Left cardiac atrium (tissue), 4 donors: Measurements from ENCODE around the gene MAGI2. TPM values are rescaled to one million over a fixed set of nuclear protein-coding genes. Genes with fewer than 3 reads are reported as not detected.

Experiments used
- ATAC-seq, 2 donors: fragments of 200-7000 bp; cut with Tn5 transposase; one replicate each; pipeline ENCODE4 v1.9.1; 2020; ENCODE audit warnings: mild to moderate bottlenecking in 2 of 2, moderate library complexity in 2 of 2
- DNase-seq: peaks from one replicate; pipeline ENCODE4 v3.0.0-alpha.2; 2020
- intact Hi-C, 2 donors: fragments of 100-400 bp; cut with DNase I; formaldehyde crosslinking; loops; one replicate each; pipeline versions ENCODE4 v1.14.1 to v1.15.1; 2022 to 2023
- total RNA-seq, 2 donors: library from RNA; stranded (reverse); fragmentation: NEBNext Ultra II Directional; extraction: Animal tissue kit (Norgen Biotek cat#: 25700); gene quantifications; one replicate each; pipeline ENCODE4 v1.2.1, GENCODE V29; 2021
- donor health status: DM: no; HTN: yes; CAD: no.
- donor health status: DM: no; HTN: yes; CAD: no; lungs with severe emphysema.
- donor health status: DM: yes; HTN: yes; CAD: no.
- donor health status: Dilated cardiomyopathy.

The MAGI2 gene
- total RNA-seq, 2 donors from 2014 or later, result 7.2 to 8.7 TPM

DNA sequence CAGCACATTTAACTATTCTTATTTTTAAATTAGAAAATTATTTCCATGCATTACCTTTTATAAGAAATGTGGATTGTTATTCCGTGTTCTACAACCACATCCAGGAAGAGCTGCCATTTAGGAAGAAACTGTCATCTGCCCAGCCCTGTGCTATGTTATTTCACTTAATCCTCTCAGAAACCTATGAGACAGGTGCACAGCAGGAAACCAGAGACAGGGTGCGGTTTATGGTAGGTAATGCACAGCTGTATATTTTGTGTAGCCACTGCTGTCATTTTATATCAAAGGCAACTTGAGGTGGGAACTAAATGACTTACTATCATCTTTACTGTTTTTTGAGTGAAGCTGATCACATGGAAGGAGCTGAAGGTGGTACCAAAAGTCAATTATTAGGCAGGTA lies 232.3 kb downstream of the MAGI2 start:
- intact Hi-C loops, result no loop called here
- ATAC-seq (no peak), DNase-seq (no peak)

DNA sequence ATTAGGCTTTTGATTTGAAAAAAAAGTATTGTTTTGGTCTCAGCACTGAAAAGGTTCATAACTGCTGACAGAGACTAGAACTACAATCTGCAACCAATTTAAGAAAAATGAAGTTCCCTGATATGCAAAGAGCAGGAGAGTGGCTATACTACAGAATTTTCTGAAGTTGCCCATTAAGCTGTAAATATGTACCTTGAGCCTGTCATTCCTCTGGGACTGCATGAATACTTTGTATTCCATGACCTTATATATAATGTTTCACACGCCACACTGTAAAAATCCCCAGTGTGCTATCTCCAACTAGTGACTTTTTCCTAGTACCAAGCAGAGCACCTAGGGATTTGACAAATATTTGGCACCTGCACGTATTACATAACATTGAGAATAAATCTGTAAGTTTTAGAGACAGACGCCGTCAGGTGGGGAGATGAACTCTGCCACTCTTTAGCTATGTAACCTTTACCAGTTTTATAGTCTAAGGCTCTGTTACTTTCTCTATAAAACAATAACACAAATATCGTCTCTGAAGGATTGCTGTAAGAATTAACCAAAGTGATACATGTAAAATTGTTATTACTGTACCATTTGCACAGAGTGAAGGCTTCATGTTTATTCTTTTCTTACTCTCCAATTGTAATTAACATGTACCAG lies 235.4 kb downstream of the MAGI2 start:
- intact Hi-C loops, result no loop called here

GRCh38 chr7:79217468-79217867 lies 236.0 kb downstream of the MAGI2 start:
- no peak for DNase-seq
- ATAC-seq, result no peak
- intact Hi-C loops, result no loop called here

More for the DNA sequence above, 235.4 kb downstream of the MAGI2 start:
- no peak for DNase-seq
- no peak for ATAC-seq

GRCh38 chr7:79216236-79216635 lies 237.2 kb downstream of the MAGI2 start:
- intact Hi-C loops, result no loop called here
- DNase-seq (no peak), ATAC-seq (peak; percentile 19 to 52)

DNA sequence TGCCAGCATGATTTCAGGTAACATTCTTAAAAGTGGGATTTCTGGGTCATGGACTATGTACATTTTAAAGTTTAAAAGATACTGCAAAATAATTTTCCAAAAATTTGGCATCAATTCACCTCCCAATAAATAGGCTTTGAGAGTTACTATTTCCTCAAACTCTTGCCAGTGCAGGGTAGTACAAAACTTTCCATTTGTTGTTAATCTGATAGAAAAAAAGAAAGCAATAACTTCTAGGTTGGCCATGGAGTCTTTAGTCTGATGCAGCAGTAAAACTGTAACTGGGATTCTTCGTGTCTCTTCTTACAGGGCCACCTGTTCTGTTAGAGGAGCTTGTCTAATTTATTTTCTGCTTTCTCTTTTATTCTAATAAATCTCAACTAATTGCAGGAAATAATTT lies 241.1 kb downstream of the MAGI2 start:
- ATAC-seq, result no peak
- intact Hi-C loops, result no loop called here
- no peak for DNase-seq

DNA sequence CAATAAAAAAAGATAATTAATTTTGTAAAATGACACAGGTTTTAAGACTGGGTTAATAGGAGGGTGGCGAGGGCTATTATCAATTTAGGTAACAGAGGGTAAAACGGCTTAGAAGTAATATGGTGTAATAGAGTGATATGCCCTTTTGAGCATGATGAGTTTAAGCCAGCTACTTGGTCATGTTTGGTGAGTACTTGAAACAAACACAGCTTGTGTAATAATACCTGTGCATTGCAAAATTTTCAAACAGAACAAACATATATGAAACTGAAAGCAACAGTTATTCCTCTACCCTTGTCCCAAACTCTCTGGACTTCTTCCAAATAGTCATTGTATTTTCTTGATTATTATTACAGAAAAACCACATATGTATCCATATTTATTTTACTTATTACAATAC lies 241.7 kb downstream of the MAGI2 start:
- no peak for DNase-seq
- no peak for ATAC-seq
- intact Hi-C loops, result no loop called here

DNA sequence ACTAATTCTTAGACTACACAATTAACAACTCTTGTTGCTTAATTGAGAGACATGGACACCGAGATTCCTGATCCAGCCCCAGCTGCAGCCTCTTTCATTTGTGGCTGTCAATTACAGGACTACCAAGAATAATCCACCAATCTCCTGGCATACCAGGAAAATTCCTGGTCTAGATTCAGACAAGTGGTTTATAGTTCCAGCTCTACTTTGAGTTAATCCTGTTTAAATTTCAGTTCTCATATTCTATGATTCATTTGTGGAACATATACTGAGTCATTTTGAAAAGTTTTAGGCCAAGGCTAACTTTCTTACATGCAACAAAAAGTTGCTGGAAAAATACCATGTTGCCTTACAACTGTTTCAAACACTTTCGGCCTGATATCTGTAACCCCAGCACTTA lies 253.5 kb downstream of the MAGI2 start:
- intact Hi-C loops, result no loop called here
- DNase-seq (no peak), ATAC-seq (no peak)

- ATAC-seq, result no peak
- intact Hi-C loops, result no loop called here
- no peak for DNase-seq
These were observed 254.2 kb downstream of the MAGI2 start for GRCh38 chr7:79199266-79199665.

DNA sequence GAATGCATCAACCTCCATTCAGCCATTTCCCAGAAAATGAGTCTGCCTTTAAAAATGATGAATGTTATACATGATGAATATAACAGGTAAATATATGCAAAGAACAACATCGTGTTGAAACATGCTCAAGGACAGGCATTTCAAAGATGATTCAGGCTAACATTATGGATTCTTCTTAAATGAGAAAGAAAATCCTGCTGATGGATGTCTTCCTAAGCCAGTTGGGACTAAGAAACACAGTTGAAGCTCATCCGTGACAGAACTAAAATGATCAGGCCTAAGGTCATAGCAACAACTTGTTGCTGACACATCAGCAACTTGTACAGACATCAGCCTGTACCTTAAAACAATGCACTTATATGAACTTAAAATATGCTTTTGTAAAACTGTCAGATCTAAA lies 267.9 kb downstream of the MAGI2 start:
- intact Hi-C loops, result no loop called here
- no peak for DNase-seq
- ATAC-seq, result no peak

DNA sequence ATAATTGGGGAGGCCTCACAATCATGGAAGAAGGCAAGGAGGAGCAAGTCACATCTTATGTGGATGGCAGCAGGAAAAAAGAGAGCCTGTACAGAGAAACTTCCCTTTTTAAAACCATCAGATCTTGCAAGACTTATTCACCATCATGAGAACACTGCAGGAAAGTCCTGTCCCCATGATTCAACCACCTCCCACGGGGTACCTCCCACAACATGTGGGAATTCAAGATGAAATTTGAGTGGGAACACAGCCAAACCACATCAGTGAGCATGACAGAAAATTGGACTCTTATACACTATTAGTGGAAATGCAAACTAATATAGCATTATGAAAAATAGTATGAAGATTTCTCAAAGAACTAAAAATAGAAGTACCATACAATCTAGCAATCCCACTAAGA lies 271.2 kb downstream of the MAGI2 start:
- intact Hi-C loops, result no loop called here
- no peak for DNase-seq
- ATAC-seq, result peak in 1 of 2 donors; percentile 32

DNA sequence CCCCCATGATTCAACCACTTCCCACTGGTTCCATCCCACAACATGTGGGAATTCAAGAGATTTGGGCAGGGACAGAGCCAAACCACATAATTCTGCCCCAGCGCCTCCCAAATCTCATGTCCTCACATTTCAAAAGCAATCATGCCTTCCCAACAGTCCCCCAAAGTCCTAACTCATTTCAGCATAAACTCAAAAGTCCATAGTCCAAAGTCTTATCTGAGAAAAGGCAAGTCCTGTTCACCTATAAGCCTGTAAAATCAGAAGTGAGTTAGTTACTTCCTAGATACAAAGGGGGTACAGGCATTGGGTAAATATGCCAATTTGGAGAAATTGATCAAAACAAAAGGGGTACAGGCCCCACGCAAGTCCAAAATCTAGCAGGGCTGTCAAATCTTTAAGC lies 272.9 kb downstream of the MAGI2 start:
- ATAC-seq (no peak), DNase-seq (no peak)
- intact Hi-C loops, result no loop called here

DNA sequence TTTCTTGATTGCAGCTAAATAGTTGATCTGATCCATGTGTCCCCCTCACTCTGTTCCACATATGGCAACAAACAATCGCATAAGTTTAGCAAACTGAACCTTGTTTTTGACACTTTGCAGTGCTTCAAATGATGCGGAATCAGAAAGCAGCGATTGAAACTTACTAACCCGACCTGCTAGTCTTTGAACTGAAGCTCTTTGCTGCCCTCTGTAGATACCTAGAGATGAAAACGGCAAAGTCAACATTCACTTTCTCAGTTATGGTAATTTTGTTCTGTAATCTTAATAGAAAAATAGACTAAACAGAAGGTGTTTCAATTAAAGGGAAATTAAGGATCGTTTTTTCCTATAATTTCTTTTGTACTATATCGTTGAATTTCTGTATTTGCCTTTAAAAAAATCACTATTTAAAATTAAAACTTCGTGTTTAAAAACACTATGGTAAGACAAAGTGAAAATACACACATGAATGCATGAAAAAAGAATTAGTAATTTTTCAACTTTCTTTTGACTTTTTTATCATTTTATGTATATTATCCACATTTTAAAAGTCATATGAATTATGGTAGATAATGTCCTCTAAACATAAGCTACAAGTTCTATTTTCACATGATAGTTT lies 276.5 kb downstream of the MAGI2 start:
- DNase-seq (no peak), ATAC-seq (peak in 1 of 2 donors; percentile 63)
- intact Hi-C loops, result loop anchor here in 1 of 2 donors (5.0 kb wide), 1 partner anchor 665 kb away; no protein-coding TSS in a partner anchor

- ATAC-seq (no peak), DNase-seq (no peak)
- intact Hi-C loops, result loop anchor here in 1 of 2 donors (5.0 kb wide), 1 partner anchor 663 kb away; no protein-coding TSS in a partner anchor
These were observed 278.1 kb downstream of the MAGI2 start for GRCh38 chr7:79175374-79175773.

DNA sequence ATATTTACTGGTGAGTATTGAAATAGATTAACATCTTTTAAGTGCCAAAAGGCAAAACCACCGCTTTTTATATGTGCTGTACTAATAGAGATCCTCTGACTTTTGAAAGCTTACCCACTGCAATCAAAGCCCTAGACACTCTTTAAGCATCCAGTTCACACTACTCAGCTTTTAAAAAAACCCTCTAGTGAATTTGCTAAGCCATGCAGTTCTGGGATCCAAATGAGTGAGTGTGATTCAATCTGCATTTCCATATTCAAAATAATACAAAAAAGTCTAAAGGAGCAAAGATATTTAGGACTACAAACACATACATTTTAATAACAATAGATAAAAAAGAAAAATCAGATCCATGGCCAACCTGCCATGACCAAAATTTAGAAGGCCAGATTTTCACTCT lies 288.2 kb downstream of the MAGI2 start:
- ATAC-seq (no peak), DNase-seq (no peak)
- intact Hi-C loops, result no loop called here

GRCh38 chr7:79159040-79159664 lies 294.3 kb downstream of the MAGI2 start:
- no peak for ATAC-seq
- intact Hi-C loops, result no loop called here
- DNase-seq, result no peak

- no peak for ATAC-seq
- intact Hi-C loops, result no loop called here
These were observed 296.2 kb downstream of the MAGI2 start for GRCh38 chr7:79157281-79157680.

DNA sequence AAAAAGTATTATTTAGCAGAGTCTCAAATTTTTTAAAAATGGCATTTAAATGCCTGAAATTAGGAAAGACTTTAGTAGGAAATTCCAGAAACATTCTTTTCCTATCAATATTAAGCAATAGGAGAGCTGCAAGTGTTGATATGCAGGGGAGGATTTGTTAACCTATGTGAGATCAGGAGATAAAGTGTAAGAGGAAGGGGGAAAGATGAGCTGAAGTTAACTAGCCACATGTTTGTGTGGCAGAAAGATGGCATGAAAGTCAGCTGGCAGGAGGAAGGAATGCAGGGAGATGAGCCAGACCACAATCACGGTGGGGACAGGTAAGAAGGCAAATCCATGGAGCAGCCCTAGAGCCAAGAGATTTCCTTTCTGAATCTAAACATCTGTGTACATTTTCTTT lies 303.6 kb downstream of the MAGI2 start:
- intact Hi-C loops, result no loop called here
- ATAC-seq (no peak), DNase-seq (no peak)

More at GRCh38 chr7:79157281-79157680, 296.2 kb downstream of the MAGI2 start:
- DNase-seq, result no peak

- no peak for DNase-seq
- intact Hi-C loops, result no loop called here
These were observed 310.8 kb downstream of the MAGI2 start for GRCh38 chr7:79142706-79143105.

DNA sequence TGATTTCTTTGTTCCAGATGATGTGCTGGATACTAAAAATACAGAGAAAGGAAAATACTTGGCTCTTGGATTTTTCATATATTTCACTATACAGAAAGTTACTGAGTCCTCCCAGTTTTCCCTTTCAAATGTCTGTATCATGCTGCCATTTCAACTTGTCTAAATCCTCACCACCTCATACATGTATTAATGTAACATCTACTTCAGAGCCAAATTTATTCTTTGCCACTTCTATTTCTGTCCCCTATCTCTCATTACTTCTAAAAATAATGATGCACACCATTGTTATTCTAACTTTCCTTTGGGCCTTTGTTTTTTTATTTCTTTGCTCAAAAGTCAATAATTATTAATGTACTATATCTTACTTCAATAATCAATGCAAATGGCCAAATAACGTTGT lies 312.2 kb downstream of the MAGI2 start:
- intact Hi-C loops, result no loop called here
- DNase-seq, result no peak
- no peak for ATAC-seq

More at GRCh38 chr7:79142706-79143105, 310.8 kb downstream of the MAGI2 start:
- no peak for ATAC-seq

- intact Hi-C loops, result no loop called here
- DNase-seq (no peak), ATAC-seq (no peak)
These were observed 315.5 kb downstream of the MAGI2 start for GRCh38 chr7:79137942-79138341.
